K562 (cell line): Measurements from ENCODE around the gene RABL3. TPM values are rescaled to one million over a fixed set of nuclear protein-coding genes. Genes with fewer than 3 reads are reported as not detected.

ENCODE experiments used
- ATAC-seq: fragments of 200-7000 bp; cut with Tn5 transposase; 3 replicates; pipeline ENCODE4 v1.9.1; 2020; ENCODE audit warnings: moderate library complexity
- BruUV-seq: library from RNA; stranded (reverse); fragments of 400-500 nt; replicated peaks from 2 replicates; lab custom pipeline; 2021; lab: Mats Ljungman, UMichigan
- CTCF ChIA-PET: fragments of 300-600 bp; formaldehyde crosslinking; extraction: SDS; loops from one replicate; lab custom pipeline; 2021; ENCODE audit warnings: low intra/inter-chr PET ratio; lab: Yijun Ruan, JAX
- POLR2A ChIA-PET: fragments of 300-600, 350-650 bp; sonication (Branson Sonifier 250); formaldehyde crosslinking; extraction: SDS; loops from one replicate; lab custom pipeline; 2021; ENCODE audit warnings: antibody characterized with exemption, inconsistent platforms; lab: Yijun Ruan, JAX
- DNase-seq, 4 experiments: peaks; one replicate each; pipeline versions ENCODE4 v3.0.0 to v3.0.0-alpha.2; 2011 to 2018; ENCODE audit warnings: low spot score in 3 of 4, mixed read lengths in 3 of 4; ENCODE audit errors: extremely low read depth in 1 of 4
- FAIRE-seq: peaks from 2 replicates; lab custom pipeline; 2011; peaks lifted over from hg19 to GRCh38; lab: Jason Lieb, UNC
- H2AFZ ChIP-seq: 2 replicates; pipeline ENCODE4 v1.6.0; 2011; ENCODE audit warnings: low read depth, low read length, control low read depth, inconsistent platforms
- H3K27ac ChIP-seq: fragments of 200-600 bp; 3 replicates; pipeline ENCODE4 v1.8.0; 2011; ENCODE audit warnings: low read depth, mild to moderate bottlenecking, control low read depth, inconsistent platforms, low read length, moderate library complexity, mixed read lengths; ENCODE audit errors: extremely low read depth
- H3K27me3 ChIP-seq, 2 experiments: fragments of 300-600 bp in 1 of 2; 2 replicates in 1 of 2; 3 replicates in 1 of 2; pipeline versions ENCODE4 v1.6.0 to v1.8.0; 2011; ENCODE audit warnings: inconsistent platforms in 2 of 2, low read length in 2 of 2, mild to moderate bottlenecking in 1 of 2, mixed read lengths in 1 of 2, moderate library complexity in 1 of 2; ENCODE audit not compliant: control insufficient read depth in 2 of 2, insufficient read depth in 2 of 2
- H3K36me3 ChIP-seq: fragments of 300-600 bp; 3 replicates; pipeline ENCODE4 v1.8.0; 2011; ENCODE audit warnings: mild to moderate bottlenecking, low read length, inconsistent platforms; ENCODE audit not compliant: control insufficient read depth, insufficient read depth
- H3K4me1 ChIP-seq, 2 experiments: fragments of 200-600 bp in 1 of 2; replicated peaks in 1 of 2; 2 replicates in 1 of 2; 3 replicates in 1 of 2; pipeline versions ENCODE4 v1.5.1 to v1.8.0; 2011; ENCODE audit warnings: inconsistent platforms in 2 of 2, low read length in 2 of 2, mild to moderate bottlenecking in 1 of 2, mixed read lengths in 1 of 2, moderate library complexity in 1 of 2; ENCODE audit not compliant: control insufficient read depth in 2 of 2, insufficient read depth in 2 of 2
- H3K4me2 ChIP-seq: 2 replicates; pipeline ENCODE4 v1.6.1; 2011; ENCODE audit warnings: low read length, control low read depth, inconsistent platforms, mixed read lengths; ENCODE audit not compliant: insufficient read depth
- H3K4me3 ChIP-seq: fragments of 200-600 bp; sonication (generic), shearing (Covaris generic); 2 replicates; pipeline ENCODE4 v1.5.1; 2016; ENCODE audit warnings: control low read depth, inconsistent platforms
- H3K79me2 ChIP-seq: fragments of 200-600 bp; 3 replicates; pipeline ENCODE4 v1.8.0; 2011; ENCODE audit warnings: low read length, inconsistent platforms; ENCODE audit not compliant: control insufficient read depth, insufficient read depth
- H3K9ac ChIP-seq, 2 experiments: 2 replicates each; pipeline versions ENCODE4 v1.6.0 to v1.6.1; 2011; ENCODE audit warnings: low read depth in 2 of 2, low read length in 2 of 2, control low read depth in 1 of 2, inconsistent platforms in 1 of 2, mild to moderate bottlenecking in 1 of 2, mixed read lengths in 1 of 2; ENCODE audit not compliant: insufficient read depth in 1 of 2
- H3K9me1 ChIP-seq: one replicate; pipeline ENCODE4 v1.6.0; 2011; ENCODE audit warnings: inconsistent platforms, mild to moderate bottlenecking, low read length, moderate library complexity; ENCODE audit not compliant: control insufficient read depth, insufficient read depth
- H3K9me3 ChIP-seq: replicated peaks from 2 replicates; pipeline ENCODE4 v1.5.1; 2011; ENCODE audit warnings: low read depth, low read length, inconsistent platforms; ENCODE audit not compliant: control insufficient read depth, insufficient read depth
- H4K20me1 ChIP-seq: replicated peaks from 2 replicates; pipeline ENCODE4 v1.6.1; 2011; ENCODE audit warnings: low read length, inconsistent platforms, mixed read lengths; ENCODE audit not compliant: control insufficient read depth, insufficient read depth
- NR2C1 ChIP-seq, 2 experiments: fragments of 450-650 bp; IDR thresholded peaks; 2 replicates each; pipeline ENCODE4 v1.6.1; 2017; ENCODE audit warnings: mild to moderate bottlenecking in 2 of 2, antibody characterized with exemption in 1 of 2, inconsistent platforms in 1 of 2, missing compliant biosample characterization in 1 of 2, missing genetic modification characterization in 1 of 2
- PHF20 ChIP-seq: fragments of 450-650 bp; IDR thresholded peaks from 2 replicates; pipeline ENCODE4 v1.6.1; 2018; ENCODE audit not compliant: partially characterized antibody
- SAP30 ChIP-seq: fragments of 200-600 bp; sonication (generic); IDR thresholded peaks from 2 replicates; pipeline ENCODE4 v1.6.1; 2012; ENCODE audit warnings: borderline replicate concordance, low read depth, mild to moderate bottlenecking, moderate library complexity, low read length, control low read depth, inconsistent platforms; ENCODE audit not compliant: insufficient read depth, poor library complexity, severe bottlenecking
- SP1 ChIP-seq: sonication (generic); formaldehyde crosslinking; IDR thresholded peaks from 2 replicates; pipeline ENCODE4 v1.8.1; 2022; ENCODE audit warnings: mild to moderate bottlenecking, missing genetic modification reagents
- WGBS: fragments of 100-300 bp; shearing (Covaris generic); methylation state at CpG from one replicate; pipeline ENCODE4 v1.1.6; 2016; ENCODE audit warnings: low coverage, mixed read lengths; ENCODE audit not compliant: insufficient coverage; ENCODE audit errors: missing lambda C conversion rate; 5-methylcytosine and 5-hydroxymethylcytosine counted together
- in situ Hi-C: fragments of 300-500 bp; cut with MboI; formaldehyde crosslinking; loops from 4 replicates; pipeline ENCODE4 v1.15.0; 2018; ENCODE audit warnings: inconsistent platforms, mixed read lengths
- intact Hi-C: fragments of 100-400 bp; cut with micrococcal nuclease; formaldehyde crosslinking; loops from 2 replicates; pipeline ENCODE4 v1.14.2; 2022
- polyA plus RNA-seq, 8 experiments: library from polyadenylated mRNA; depleted of rRNA in 4 of 8; stranded (reverse) in 5 of 8; unstranded in 3 of 8; fragments of >200 nt; fragmentation: Nextera tagmentation in 2 of 8; fragmentation: Illumina TruSeq in 1 of 8; extraction: Ambion mirVana in 2 of 8; extraction: Trizol in 1 of 8; gene quantifications; 2 replicates each; pipeline versions ENCODE4 v1.2.1 to v1.2.3, GENCODE V29; 2011 to 2014; ENCODE audit warnings: inconsistent platforms in 1 of 8, missing spikeins in 1 of 8
- total RNA-seq, 7 experiments: library from RNA; depleted of rRNA in 6 of 7; stranded (reverse); fragments of >200 nt in 6 of 7; fragmentation: Illumina TruSeq in 2 of 7; extraction: Trizol in 2 of 7; gene quantifications; 2 replicates each; pipeline versions ENCODE4 v1.2.1 to v1.2.3, GENCODE V29; 2011 to 2021; ENCODE audit warnings: low replicate concordance in 1 of 7
- TF ChIP-seq, protein P1 (sequence below): fragments of 450-650 bp; IDR thresholded peaks from 2 replicates; pipeline ENCODE4 v1.6.1; 2016; ENCODE audit warnings: borderline replicate concordance
- TF ChIP-seq, protein P2 (sequence below): fragments of 450-650 bp; IDR thresholded peaks from 2 replicates; pipeline ENCODE4 v1.6.1; 2016; ENCODE audit warnings: mild to moderate bottlenecking, moderate library complexity

The RABL3 gene
- total and polyA plus RNA-seq, 9 of the 15 experiments (the other 6 are each of a cell fraction or from before 2014, with no cell fraction given) = 6.5 to 30.7 (median 12.3) TPM

DNA sequence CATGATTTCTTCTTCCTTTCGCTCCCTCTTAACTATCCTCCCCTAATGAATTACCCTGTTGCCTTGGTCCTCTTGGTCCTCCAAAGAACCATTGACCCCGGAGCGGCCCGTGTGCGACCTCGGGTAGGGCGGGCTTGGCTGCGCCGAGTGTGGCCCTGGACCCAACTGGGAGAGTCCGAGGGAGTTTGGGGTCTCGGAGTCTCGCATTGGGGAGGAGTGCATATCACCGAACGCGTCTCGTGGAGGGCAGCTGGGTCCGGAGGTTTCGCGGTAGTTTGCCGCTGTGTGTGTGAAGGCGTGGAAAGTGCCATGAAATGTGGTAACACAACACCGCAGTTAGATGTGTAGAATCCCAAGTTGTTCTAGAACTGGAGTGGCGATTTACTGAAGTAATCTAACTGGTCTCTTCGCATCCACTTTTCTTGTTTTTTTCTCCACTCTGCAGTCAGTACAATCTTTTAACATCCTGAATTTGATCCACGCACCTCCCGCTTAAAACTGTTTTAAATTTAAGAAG is 591 bp upstream of the RABL3 start:
- Histone ChIP-seq H3K4me2 (peak overlapping the region; percentile 97), H3K79me2 (peaks cover 59% of the 10 kb centered on the region), H4K20me1 (no peaks in the 10 kb centered on the region), H3K27me3 (no peaks in the 10 kb centered on the region), H3K27ac (peak overlapping the region; percentile 100), H3K4me1 (no peaks in the 10 kb centered on the region; a peak in 2 of 5 replicates), H3K9me1 (no peaks in the 10 kb centered on the region), H3K36me3 (0 out of 3 replicates have a peak, but pooled peaks cover 4% of the 10 kb centered on the region), H3K9ac (peak overlapping the region; percentile 98 to 99), H3K9me3 (no peaks in the 10 kb centered on the region; the same call in 1 of the 2 replicates), H3K4me3 (peak overlapping the region; percentile 98), H2AFZ (peak overlapping the region; percentile 100)
- WGBS = under 1% methylated on average over 17 of the region's 26 CpGs
- peak in 1 of 4 experiments; percentile 30 for DNase-seq
- in situ Hi-C loops = no loop called here
- BruUV-seq = TSS peak; percentile 78
- CTCF ChIA-PET = no interaction called here
- peak; percentile 65 for ATAC-seq
- no peak for FAIRE-seq
- intact Hi-C loops = loop anchor here (2.0 kb wide), 1 partner anchor 120 kb away; no protein-coding TSS in a partner anchor
- POLR2A ChIA-PET = interaction anchor here (0.7 to 1.0 kb wide), 3 partner anchors 11 to 184 kb away, joined by 3 to 4 read pairs (median 4); no protein-coding TSS in a partner anchor
- TF ChIP-seq, protein P1, sequence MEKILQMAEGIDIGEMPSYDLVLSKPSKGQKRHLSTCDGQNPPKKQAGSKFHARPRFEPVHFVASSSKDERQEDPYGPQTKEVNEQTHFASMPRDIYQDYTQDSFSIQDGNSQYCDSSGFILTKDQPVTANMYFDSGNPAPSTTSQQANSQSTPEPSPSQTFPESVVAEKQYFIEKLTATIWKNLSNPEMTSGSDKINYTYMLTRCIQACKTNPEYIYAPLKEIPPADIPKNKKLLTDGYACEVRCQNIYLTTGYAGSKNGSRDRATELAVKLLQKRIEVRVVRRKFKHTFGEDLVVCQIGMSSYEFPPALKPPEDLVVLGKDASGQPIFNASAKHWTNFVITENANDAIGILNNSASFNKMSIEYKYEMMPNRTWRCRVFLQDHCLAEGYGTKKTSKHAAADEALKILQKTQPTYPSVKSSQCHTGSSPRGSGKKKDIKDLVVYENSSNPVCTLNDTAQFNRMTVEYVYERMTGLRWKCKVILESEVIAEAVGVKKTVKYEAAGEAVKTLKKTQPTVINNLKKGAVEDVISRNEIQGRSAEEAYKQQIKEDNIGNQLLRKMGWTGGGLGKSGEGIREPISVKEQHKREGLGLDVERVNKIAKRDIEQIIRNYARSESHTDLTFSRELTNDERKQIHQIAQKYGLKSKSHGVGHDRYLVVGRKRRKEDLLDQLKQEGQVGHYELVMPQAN = 0 out of 2 replicates have a peak, but pooled peaks have one; percentile 67
- TF ChIP-seq, protein P2, sequence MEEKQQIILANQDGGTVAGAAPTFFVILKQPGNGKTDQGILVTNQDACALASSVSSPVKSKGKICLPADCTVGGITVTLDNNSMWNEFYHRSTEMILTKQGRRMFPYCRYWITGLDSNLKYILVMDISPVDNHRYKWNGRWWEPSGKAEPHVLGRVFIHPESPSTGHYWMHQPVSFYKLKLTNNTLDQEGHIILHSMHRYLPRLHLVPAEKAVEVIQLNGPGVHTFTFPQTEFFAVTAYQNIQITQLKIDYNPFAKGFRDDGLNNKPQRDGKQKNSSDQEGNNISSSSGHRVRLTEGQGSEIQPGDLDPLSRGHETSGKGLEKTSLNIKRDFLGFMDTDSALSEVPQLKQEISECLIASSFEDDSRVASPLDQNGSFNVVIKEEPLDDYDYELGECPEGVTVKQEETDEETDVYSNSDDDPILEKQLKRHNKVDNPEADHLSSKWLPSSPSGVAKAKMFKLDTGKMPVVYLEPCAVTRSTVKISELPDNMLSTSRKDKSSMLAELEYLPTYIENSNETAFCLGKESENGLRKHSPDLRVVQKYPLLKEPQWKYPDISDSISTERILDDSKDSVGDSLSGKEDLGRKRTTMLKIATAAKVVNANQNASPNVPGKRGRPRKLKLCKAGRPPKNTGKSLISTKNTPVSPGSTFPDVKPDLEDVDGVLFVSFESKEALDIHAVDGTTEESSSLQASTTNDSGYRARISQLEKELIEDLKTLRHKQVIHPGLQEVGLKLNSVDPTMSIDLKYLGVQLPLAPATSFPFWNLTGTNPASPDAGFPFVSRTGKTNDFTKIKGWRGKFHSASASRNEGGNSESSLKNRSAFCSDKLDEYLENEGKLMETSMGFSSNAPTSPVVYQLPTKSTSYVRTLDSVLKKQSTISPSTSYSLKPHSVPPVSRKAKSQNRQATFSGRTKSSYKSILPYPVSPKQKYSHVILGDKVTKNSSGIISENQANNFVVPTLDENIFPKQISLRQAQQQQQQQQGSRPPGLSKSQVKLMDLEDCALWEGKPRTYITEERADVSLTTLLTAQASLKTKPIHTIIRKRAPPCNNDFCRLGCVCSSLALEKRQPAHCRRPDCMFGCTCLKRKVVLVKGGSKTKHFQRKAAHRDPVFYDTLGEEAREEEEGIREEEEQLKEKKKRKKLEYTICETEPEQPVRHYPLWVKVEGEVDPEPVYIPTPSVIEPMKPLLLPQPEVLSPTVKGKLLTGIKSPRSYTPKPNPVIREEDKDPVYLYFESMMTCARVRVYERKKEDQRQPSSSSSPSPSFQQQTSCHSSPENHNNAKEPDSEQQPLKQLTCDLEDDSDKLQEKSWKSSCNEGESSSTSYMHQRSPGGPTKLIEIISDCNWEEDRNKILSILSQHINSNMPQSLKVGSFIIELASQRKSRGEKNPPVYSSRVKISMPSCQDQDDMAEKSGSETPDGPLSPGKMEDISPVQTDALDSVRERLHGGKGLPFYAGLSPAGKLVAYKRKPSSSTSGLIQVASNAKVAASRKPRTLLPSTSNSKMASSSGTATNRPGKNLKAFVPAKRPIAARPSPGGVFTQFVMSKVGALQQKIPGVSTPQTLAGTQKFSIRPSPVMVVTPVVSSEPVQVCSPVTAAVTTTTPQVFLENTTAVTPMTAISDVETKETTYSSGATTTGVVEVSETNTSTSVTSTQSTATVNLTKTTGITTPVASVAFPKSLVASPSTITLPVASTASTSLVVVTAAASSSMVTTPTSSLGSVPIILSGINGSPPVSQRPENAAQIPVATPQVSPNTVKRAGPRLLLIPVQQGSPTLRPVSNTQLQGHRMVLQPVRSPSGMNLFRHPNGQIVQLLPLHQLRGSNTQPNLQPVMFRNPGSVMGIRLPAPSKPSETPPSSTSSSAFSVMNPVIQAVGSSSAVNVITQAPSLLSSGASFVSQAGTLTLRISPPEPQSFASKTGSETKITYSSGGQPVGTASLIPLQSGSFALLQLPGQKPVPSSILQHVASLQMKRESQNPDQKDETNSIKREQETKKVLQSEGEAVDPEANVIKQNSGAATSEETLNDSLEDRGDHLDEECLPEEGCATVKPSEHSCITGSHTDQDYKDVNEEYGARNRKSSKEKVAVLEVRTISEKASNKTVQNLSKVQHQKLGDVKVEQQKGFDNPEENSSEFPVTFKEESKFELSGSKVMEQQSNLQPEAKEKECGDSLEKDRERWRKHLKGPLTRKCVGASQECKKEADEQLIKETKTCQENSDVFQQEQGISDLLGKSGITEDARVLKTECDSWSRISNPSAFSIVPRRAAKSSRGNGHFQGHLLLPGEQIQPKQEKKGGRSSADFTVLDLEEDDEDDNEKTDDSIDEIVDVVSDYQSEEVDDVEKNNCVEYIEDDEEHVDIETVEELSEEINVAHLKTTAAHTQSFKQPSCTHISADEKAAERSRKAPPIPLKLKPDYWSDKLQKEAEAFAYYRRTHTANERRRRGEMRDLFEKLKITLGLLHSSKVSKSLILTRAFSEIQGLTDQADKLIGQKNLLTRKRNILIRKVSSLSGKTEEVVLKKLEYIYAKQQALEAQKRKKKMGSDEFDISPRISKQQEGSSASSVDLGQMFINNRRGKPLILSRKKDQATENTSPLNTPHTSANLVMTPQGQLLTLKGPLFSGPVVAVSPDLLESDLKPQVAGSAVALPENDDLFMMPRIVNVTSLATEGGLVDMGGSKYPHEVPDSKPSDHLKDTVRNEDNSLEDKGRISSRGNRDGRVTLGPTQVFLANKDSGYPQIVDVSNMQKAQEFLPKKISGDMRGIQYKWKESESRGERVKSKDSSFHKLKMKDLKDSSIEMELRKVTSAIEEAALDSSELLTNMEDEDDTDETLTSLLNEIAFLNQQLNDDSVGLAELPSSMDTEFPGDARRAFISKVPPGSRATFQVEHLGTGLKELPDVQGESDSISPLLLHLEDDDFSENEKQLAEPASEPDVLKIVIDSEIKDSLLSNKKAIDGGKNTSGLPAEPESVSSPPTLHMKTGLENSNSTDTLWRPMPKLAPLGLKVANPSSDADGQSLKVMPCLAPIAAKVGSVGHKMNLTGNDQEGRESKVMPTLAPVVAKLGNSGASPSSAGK = 0 out of 2 replicates have a peak, but pooled peaks have one; percentile 12
- TF ChIP-seq SAP30 (peak; percentile 58), SP1 (CRISPR knock-in tag) (0 out of 2 replicates have a peak, but pooled peaks have one; percentile 2), NR2C1 (IDR thresholded peaks at IDR 0.05) (peak; percentile 4; the same call in 1 of the 2 replicates), NR2C1 (tag; IDR thresholded peaks at IDR 0.05) (no peak; the same call in 1 of the 2 replicates), PHF20 (peak; percentile 47)
